GM12878 (cell line): ENCODE results near the gene GLRX5. TPM values are rescaled to one million over a fixed set of nuclear protein-coding genes. Genes with fewer than 3 reads are reported as not detected.

Source experiments
- BACH1 ChIP-seq: fragments of 450-650 bp; IDR thresholded peaks from 2 replicates; pipeline ENCODE4 v1.6.1; 2017; ENCODE audit warnings: mild to moderate bottlenecking, borderline replicate concordance
- CREB1 ChIP-seq: IDR thresholded peaks from 2 replicates; pipeline ENCODE4 v1.6.1; 2012; ENCODE audit warnings: low read depth, mild to moderate bottlenecking, inconsistent platforms
- CUX1 ChIP-seq: IDR thresholded peaks from 2 replicates; pipeline ENCODE4 v1.6.1; 2012; ENCODE audit warnings: improper control_type of control experiment, low read depth, low read length; ENCODE audit not compliant: insufficient replicate concordance
- HDAC2 ChIP-seq: fragments of 200-600 bp; sonication (generic); IDR thresholded peaks from 2 replicates; pipeline ENCODE4 v1.6.1; 2017
- IRF4 ChIP-seq: IDR thresholded peaks from 2 replicates; pipeline ENCODE4 v1.6.1; 2011; ENCODE audit warnings: low read depth, low read length
- RBBP5 ChIP-seq: fragments of 200-600 bp; sonication (generic); conservative IDR thresholded peaks from 2 replicates; pipeline ENCODE4 v1.6.1; 2016
- ZNF592 ChIP-seq: fragments of 450-650 bp; IDR thresholded peaks from 2 replicates; pipeline ENCODE4 v1.6.1; 2017; ENCODE audit warnings: mild to moderate bottlenecking, moderate library complexity
- polyA plus RNA-seq, 11 experiments: library from polyadenylated mRNA; depleted of rRNA in 4 of 11; unstranded in 6 of 11; stranded (reverse) in 5 of 11; fragments of >200 nt; fragmentation: Nextera tagmentation in 4 of 11; fragmentation: Illumina TruSeq in 1 of 11; extraction: Ambion mirVana in 4 of 11; extraction: Trizol in 1 of 11; gene quantifications; 1 replicate in 1 of 11; 2 replicates in 10 of 11; pipeline versions ENCODE4 v1.2.1 to v1.2.3, GENCODE V29; 2011 to 2016; ENCODE audit warnings: inconsistent platforms in 2 of 11, missing spikeins in 2 of 11, low read depth in 1 of 11
- total RNA-seq, 4 experiments: library from RNA; depleted of rRNA in 3 of 4; stranded (reverse); fragments of >200 nt in 3 of 4; fragmentation: Illumina TruSeq in 1 of 4; extraction: Trizol in 1 of 4; gene quantifications; 2 replicates each; pipeline versions ENCODE4 v1.2.1 to v1.2.3, GENCODE V29; 2013 to 2021

The GLRX5 gene
- total and polyA plus RNA-seq, 10 of the 15 experiments (the other 5 are each of a cell fraction or from before 2014, with no cell fraction given), result 12.8 to 139 (median 55.4) TPM

- TF ChIP-seq CUX1 (no peak), ZNF592 (no peak), CREB1 (no peak), HDAC2 (no peak), IRF4 (no peak), BACH1 (no peak), RBBP5 (no peak)
Observed at GRCh38 chr14:95541932-95542930, 7.4 kb downstream of the GLRX5 start (continued).
